GM15510 (cell line): Measurements from ENCODE around the gene BBX.

Experiments used
- POLR2A ChIP-seq: IDR thresholded peaks from 3 replicates; pipeline ENCODE4 v1.6.1; 2011; ENCODE audit warnings: borderline replicate concordance; ENCODE audit not compliant: insufficient read length; ENCODE audit errors: extremely low read depth

Gene BBX

DNA sequence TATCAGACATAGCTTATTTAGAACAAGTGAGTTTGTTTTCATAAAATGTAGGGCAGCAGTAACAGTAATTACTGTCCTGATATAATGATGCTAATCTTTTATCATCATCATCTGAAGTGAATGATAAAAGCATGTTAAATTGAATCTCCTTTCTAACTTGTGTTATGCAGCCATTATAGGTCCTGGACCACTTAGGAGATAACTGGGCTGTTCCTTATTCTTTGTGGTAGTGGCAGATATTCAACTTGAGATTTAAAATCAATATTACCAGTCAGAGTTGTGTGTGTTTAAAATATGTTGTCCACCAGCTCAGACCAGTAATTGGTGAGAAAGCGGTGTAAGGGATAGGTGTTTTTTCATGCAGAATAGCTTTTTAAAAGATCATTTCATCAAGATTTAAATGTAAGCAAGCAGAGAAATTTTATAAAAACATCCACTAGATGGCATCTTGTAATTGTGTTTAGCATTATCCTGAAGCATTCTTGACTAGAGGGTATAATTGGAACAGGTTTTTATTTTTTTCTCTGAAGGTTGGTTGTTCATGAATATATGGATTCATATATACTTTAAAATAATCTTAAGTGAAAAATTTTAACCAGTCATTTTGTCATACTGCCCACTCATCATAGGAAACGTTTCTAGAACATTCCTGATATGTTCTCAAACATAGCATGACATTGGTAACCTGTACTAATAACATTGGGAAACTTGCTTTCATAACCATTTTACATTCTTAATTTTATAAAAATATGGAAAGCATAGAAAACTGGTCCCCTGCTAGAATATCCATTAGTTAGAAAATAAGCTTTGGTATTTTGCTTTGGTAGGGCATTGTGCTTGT, 153.9 kb downstream of the BBX start:
- no peak for TF ChIP-seq POLR2A

DNA sequence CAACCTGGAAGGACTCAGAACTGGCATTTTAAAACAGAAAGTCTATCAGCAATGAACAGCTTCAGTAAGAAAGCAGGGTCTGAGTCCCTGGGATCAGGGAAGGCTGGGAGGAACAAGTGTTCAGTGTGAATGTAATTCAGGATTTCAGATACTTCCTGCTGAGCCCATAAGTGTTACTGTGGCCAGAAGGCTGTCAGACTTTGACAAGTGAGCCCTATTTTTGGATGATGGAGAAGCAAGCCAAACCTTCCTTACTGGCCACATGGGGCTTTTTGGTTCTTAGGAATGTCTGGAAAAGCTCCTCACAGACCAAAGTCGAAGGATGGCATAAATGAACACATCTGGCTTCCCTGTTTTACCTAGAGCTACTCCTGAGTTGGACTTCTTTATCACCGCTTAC, 157.2 kb downstream of the BBX start:
- TF ChIP-seq POLR2A: no peak

DNA sequence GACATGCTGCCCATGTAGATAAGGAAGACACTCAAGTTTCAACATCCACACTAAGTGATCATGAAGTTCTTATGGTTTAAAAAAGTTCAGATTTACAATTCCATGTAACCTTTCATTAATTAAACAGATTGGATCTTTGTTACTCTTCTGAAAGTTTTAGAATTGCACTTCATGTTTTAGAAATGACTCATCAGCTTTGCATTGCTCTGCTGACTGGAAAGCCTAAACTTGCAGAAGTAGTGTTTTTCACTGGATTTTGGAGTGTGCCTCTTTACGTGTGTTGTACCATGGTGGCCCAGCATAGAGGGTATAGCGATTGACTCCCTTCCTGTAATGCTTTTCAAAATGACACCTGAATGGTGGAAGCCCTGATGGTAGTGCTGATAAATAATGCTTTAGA, 157.9 kb downstream of the BBX start:
- TF ChIP-seq POLR2A: no peak

DNA sequence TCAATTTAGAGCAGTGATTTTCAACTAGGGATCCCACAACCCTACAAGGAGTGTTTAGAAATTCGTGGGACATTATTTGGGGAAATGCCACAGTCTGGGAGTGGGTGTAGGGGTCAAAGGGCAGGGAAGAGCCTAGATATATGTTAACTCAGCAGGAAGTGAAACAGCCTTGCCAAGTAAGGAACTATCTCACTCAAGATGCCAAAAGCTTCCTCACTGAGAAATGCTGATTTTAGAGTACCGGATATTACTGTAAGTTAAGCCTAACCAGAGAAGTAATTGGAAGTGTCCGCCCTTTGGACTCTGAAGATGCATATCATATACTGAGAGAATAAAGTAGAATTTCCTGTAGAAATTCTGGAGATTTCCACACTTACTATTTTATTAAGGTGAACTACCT, 158.6 kb downstream of the BBX start:
- TF ChIP-seq POLR2A: no peak

DNA sequence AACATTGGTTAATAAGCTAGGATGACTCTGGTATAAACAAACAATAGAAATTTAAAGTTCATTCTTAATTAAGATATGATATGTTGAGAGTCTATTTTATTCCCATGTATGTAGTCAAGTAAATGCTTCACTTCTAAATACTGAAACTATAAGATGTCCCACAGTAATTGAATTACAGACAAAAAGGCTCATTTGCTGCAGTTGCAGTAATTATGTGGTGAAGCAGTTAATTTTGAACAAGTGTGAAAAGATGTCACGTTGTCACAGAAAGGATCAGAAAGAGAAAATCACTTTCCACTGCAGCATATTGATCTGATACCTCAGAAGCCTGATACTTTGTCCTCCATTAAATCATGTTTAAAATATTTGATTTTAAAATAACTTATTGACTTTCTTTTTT, 159.8 kb downstream of the BBX start:
- TF ChIP-seq POLR2A: no peak

DNA sequence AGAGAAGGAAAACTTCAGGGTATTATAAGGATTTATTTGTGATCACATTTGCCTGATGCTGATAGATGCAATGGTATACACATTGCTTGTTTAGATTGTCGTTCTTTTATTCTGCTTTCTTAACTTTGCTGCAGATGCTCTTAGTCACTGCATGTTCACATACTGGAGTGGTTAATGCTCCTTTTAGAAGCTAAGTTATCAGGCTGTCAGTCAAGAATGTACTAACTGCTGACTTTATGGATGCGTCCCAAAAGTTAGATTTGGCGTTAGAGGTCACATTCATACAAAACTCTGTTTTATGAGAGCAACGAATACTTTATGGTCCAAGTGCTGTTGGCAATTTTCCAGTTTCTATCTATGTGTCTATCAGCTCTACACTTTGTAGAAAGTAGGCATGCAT, 160.7 kb downstream of the BBX start:
- TF ChIP-seq POLR2A: no peak

DNA sequence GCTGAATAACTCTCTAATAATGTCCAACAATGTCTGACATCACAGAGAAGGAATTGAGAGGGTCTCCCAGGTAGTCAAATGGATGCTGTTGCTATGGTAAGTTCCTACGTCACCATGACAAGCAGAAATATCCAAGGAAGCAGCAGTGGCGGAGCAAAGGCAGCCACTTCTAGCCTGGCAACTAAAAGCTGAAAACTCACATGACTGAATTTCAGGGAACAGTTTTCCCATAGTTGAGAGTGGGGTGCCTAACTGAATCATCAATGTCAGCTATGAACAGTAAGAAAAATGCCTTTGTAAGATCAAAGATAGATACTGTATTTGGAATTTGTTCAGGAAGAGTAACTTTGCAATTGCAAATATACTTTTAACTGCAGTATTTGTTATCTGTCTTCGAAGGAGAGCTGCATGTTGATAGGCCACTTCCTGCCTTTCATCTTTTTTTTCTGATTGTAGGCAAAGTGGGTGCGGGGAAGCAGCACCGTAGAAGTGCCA, 161.7 kb downstream of the BBX start:
- no peak for TF ChIP-seq POLR2A

DNA sequence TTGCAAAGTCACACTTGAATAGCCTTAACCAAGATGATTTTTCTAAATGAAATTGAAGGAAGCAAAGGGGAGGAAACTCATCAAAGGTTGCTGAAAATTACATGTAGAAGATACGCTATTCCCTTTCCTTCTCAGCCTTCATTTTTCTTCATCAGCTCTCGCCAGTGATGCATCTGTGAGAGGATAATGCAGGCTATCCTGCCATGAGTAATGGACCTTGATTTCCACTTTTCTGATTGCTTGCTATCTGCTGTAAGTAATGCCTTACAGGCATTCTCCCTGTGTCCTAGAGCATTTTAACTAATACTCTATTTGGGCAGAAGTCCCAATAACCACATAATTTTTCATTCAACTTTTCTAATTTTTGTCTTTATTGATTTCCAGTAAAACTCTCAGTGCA, 162.6 kb downstream of the BBX start:
- no peak for TF ChIP-seq POLR2A

DNA sequence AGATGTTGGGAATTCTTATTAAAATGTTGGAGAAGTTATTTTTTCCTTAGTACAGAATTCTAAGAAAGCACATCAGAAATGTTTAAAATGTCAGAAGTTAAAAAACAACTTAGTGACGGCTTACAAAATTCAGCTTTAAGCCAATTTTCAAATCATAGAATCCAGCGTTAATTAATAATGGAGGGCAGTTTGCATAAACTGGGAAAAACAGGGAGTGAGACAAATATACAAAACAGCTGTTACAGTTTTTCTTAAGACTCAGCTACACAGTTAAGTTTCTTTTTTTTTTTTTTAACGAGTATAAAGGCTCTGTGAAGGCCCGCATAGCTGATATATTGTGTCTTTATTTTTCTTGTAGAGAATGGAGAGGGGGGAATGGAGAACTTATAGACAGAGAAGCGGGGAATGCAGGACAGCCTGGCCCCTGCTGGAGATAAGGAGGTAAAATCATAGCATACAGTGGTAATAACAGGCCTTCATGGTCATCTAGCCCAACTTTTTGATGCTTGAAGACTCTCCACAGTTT, 164.4 kb downstream of the BBX start:
- TF ChIP-seq POLR2A: no peak

DNA sequence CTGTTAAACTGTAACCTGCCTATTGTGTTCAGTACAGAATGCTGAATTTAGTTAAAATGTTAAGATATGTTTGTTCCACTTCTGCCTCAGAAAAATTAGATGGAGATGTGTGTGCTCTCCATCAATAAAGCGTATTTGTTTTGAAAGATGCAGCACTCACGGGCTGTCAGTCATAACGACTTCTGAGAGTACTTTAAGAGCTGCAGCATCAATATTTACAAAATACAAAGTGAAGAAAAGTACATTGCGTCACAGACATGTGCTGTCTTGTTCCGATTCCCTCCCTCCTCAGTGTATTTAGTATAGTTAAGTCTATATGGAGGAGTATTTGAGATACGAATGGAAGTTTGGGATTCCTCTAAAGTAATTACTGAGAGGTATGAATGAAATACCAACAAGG, 166.6 kb downstream of the BBX start:
- TF ChIP-seq POLR2A: no peak

DNA sequence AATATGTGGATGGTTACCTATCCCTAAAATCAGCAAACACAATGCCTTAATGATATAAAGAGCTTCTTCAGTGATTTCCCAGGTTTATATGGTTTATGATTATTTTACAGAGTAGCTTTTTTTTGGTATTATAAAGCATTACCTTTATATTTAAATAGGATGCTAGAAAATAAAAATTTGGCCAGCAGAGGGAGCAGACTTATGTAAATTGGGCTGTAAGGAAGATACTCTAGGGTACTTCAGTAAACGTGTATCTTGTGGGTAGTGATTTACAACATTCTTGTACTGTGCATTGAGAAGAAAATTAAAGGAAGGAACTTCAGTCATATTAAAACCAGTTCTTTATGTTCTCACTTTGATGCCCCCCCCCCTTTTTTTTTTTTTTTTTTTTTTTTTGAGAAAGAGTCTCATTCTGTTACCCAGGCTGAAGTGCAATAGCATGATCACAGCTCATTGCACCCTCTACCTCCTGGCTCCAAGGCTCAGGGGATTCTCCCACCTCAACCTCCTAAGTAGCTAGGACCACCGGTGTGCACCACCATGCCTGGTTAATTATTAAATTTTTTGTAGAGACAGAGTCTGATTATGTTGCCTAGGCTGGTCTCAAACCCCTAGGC, 167.9 kb downstream of the BBX start:
- TF ChIP-seq POLR2A: no peak

DNA sequence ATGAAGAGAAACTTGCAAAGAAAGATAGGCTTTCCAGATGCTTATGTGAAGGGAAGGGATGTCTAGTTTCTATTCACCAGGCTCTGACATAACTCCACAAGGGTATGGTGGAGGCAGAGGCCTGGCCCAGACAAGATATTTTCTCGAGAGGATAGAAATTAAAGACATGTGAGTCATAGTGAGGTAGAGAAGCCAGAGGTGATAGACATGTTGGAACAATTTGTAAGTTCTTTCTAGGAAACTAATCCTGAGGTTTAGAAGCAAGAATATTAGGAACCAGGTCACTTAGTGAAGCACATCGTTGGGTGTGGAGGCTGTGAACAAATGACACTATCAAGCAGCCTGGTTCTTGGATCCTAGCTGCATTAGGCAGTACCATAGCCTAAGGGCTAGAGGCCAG, 176.9 kb downstream of the BBX start:
- TF ChIP-seq POLR2A: no peak

DNA sequence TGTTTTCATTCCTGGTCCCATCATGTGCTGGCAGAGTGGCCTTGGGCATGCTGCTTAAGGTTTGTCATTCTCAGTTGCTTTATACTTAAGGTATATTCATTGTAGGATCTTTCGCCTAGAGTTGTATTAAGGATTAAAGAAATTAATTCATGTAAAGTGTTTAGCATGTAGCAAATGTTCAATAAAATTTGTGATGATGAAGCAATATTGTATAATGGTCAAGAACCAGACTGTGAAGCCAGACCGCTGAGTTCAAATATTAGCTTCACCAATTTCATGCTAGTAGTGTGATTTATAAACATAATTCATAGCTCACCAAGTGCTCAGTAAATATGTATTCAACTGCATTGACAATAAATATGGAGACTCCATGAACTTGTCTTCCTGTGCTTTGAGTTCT, 178.5 kb downstream of the BBX start:
- no peak for TF ChIP-seq POLR2A

DNA sequence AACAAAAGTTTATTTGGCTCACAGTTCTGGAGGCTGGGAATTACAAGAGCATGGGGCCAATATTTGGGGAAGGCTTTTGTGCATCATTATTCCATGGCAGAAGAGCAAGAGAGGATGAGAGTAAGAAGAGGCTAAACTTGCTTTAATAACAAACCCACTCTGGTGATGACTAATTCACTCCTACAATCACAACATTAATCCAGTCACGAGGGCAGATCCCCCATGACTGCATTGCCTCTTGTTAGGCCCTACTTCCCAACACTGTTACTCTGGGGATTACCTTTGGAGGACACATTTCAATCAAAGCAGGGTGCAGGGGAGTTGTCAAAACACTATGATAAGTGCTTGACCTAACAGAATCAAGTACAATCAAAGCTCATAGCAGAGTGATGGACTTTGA, 181.7 kb downstream of the BBX start:
- TF ChIP-seq POLR2A: no peak

DNA sequence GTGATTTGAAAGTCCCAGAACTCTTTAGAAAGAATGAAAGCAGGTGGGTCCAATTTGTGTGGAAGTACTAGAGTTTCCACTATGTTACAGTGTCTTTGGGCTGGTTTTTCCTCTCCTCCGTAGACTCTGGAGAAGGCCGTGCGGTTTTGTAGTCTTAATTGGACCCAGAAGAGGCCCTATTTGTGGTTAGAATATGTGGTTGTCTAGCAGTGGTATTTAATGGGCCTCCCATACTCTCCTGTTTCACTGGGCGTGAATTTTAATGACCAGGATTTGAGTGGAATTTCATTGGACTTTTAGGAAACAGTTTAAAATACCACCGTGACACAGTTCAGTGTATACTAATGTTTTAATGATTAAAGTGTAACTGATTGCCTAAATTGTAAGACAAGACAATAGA, 182.3 kb downstream of the BBX start:
- no peak for TF ChIP-seq POLR2A

DNA sequence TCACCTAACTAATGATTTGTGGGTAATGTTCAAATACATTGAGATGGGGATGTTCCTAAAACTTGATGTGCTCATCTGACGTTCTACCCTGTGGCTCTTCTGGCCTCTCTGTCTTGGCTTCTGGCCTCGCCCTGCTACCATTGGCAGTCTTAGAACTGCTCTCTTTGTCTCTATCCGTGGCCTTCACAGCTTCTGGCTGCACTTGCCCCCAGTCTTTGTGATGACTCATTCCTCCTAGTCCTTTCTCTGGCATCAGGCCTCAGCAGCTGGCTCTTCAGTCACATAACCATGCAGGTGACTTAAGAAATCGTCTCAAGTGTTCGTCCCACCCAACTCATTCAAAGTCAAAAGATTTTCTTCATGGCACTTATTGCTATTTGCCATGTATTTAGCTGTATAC, 188.1 kb downstream of the BBX start:
- TF ChIP-seq POLR2A: no peak
